HCT116 (cell line): Measurements from ENCODE around the gene RAP2A. TPM values are rescaled to one million over a fixed set of nuclear protein-coding genes. Genes with fewer than 3 reads are reported as not detected.

Experiments used
- ATAC-seq: fragments of 200-7000 bp; cut with Tn5 transposase; 2 replicates; pipeline ENCODE4 v1.9.1; 2020; ENCODE audit warnings: mild to moderate bottlenecking, moderate library complexity
- BruUV-seq: library from RNA; stranded (reverse); fragments of 400-500 nt; replicated peaks from 2 replicates; lab custom pipeline; 2021; lab: Mats Ljungman, UMichigan
- CTCF ChIA-PET: fragments of 300-600 bp; sonication (Branson Sonifier 250); formaldehyde crosslinking; loops from one replicate; lab custom pipeline; 2021; ENCODE audit warnings: antibody characterized with exemption; lab: Charles Lee
- POLR2A ChIA-PET: fragments of 300-600, 350-600 bp; sonication (Branson Sonifier 250); formaldehyde crosslinking; loops from one replicate; lab custom pipeline; 2021; ENCODE audit warnings: antibody characterized with exemption; lab: Charles Lee
- RAD21 ChIA-PET, 2 experiments: fragments of 300-600 bp; sonication (Branson Sonifier 250); formaldehyde crosslinking; loops; one replicate each; lab custom pipeline; 2023; ENCODE audit warnings: low total read pairs in 2 of 2; ENCODE audit not compliant: uncharacterized antibody in 2 of 2, unreplicated experiment in 2 of 2, low non-redundant PET in 1 of 2; lab: Charles Lee
- DNase-seq: peaks from one replicate; pipeline ENCODE4 v3.0.0-alpha.2; 2010; ENCODE audit warnings: low read depth, low spot score
- H2AFZ ChIP-seq: fragments of 200-600 bp; shearing (Covaris generic), sonication (generic); 2 replicates; pipeline ENCODE4 v1.6.1; 2017; ENCODE audit warnings: low read depth, mixed run types, mixed read lengths, antibody characterized with exemption, low read length; ENCODE audit not compliant: poor library complexity, severe bottlenecking
- H3K27ac ChIP-seq: 2 replicates; pipeline ENCODE4 v1.5.1; 2012; ENCODE audit warnings: low read depth, low read length
- H3K27me3 ChIP-seq: fragments of 200-600 bp; sonication (generic); 2 replicates; pipeline ENCODE4 v1.6.1; 2016; ENCODE audit warnings: mixed run types, low read length, mixed read lengths; ENCODE audit not compliant: insufficient read depth
- H3K36me3 ChIP-seq, 2 experiments: fragments of 200-500 bp in 1 of 2; fragments of 200-600 bp in 1 of 2; sonication (Bioruptor generic) in 1 of 2; sonication (generic) in 1 of 2; 2 replicates each; pipeline versions ENCODE4 v1.5.1 to v1.6.1; 2014 to 2016; ENCODE audit warnings: low read length in 2 of 2, inconsistent platforms in 1 of 2, mixed read lengths in 1 of 2, mixed run types in 1 of 2; ENCODE audit not compliant: insufficient read depth in 2 of 2, control insufficient read depth in 1 of 2
- H3K4me1 ChIP-seq, 2 experiments: fragments of 200-600 bp in 1 of 2; sonication (generic) in 1 of 2; 2 replicates each; pipeline versions ENCODE4 v1.5.1 to v1.6.1; 2012 to 2017; ENCODE audit warnings: low read length in 2 of 2, inconsistent platforms in 1 of 2, mild to moderate bottlenecking in 1 of 2, mixed read lengths in 1 of 2, mixed run types in 1 of 2, moderate library complexity in 1 of 2; ENCODE audit not compliant: insufficient read depth in 2 of 2, control insufficient read depth in 1 of 2
- H3K4me2 ChIP-seq: fragments of 200-600 bp; sonication (generic); 2 replicates; pipeline ENCODE4 v1.6.1; 2017; ENCODE audit warnings: mixed run types, low read length, mixed read lengths
- H3K4me3 ChIP-seq, 2 experiments: fragments of 200-600 bp in 1 of 2; sonication (generic) in 1 of 2; replicated peaks in 1 of 2; 2 replicates each; pipeline ENCODE4 v1.5.1; 2011 to 2016; ENCODE audit warnings: low read length in 2 of 2, control low read depth in 1 of 2, low read depth in 1 of 2, mild to moderate bottlenecking in 1 of 2, mixed read lengths in 1 of 2, mixed run types in 1 of 2
- H3K79me2 ChIP-seq: fragments of 200-600 bp; sonication (generic); 2 replicates; pipeline ENCODE4 v1.6.1; 2017; ENCODE audit warnings: mild to moderate bottlenecking, mixed run types, low read length, moderate library complexity, mixed read lengths; ENCODE audit not compliant: insufficient read depth
- H3K9ac ChIP-seq: fragments of 200-600 bp; sonication (generic); 2 replicates; pipeline ENCODE4 v1.6.1; 2016; ENCODE audit warnings: low read length, mixed read lengths
- H3K9me2 ChIP-seq: fragments of 200-600 bp; sonication (generic), shearing (Covaris generic); 2 replicates; pipeline ENCODE4 v1.6.1; 2017; ENCODE audit warnings: mixed run types, mild to moderate bottlenecking, moderate library complexity; ENCODE audit not compliant: insufficient read depth
- H3K9me3 ChIP-seq, 2 experiments: fragments of 200-500 bp in 1 of 2; fragments of 200-600 bp in 1 of 2; sonication (Bioruptor generic) in 1 of 2; sonication (generic) in 1 of 2; 2 replicates each; pipeline ENCODE4 v1.6.1; 2014 to 2017; ENCODE audit warnings: low read length in 2 of 2, mixed read lengths in 2 of 2, inconsistent platforms in 1 of 2, low read depth in 1 of 2, mild to moderate bottlenecking in 1 of 2, mixed run types in 1 of 2, moderate library complexity in 1 of 2; ENCODE audit not compliant: control insufficient read depth in 1 of 2, insufficient read depth in 1 of 2
- H4K20me1 ChIP-seq: fragments of 200-600 bp; sonication (generic), shearing (Covaris generic); 2 replicates; pipeline ENCODE4 v1.6.1; 2017; ENCODE audit warnings: mixed run types, mild to moderate bottlenecking, moderate library complexity; ENCODE audit not compliant: insufficient read depth
- ATF3 ChIP-seq: IDR thresholded peaks from 2 replicates; pipeline ENCODE4 v1.6.1; 2012
- CBX3 ChIP-seq: IDR thresholded peaks from 2 replicates; pipeline ENCODE4 v1.6.1; 2012; ENCODE audit warnings: low read depth
- EGR1 ChIP-seq: IDR thresholded peaks from 2 replicates; pipeline ENCODE4 v1.6.1; 2012; ENCODE audit warnings: low read depth
- EZH2 ChIP-seq: fragments of 200-600 bp; sonication (generic); IDR thresholded peaks from 2 replicates; pipeline ENCODE4 v1.6.1; 2017; ENCODE audit warnings: antibody characterized with exemption, mixed run types
- FOSL1 ChIP-seq: IDR thresholded peaks from 2 replicates; pipeline ENCODE4 v1.6.1; 2012; ENCODE audit warnings: low read depth
- POLR2A ChIP-seq: IDR thresholded peaks from 2 replicates; pipeline ENCODE4 v1.7.0; 2011; ENCODE audit warnings: borderline replicate concordance; ENCODE audit not compliant: insufficient read depth, insufficient read length; ENCODE audit errors: extremely low read depth
- RAD21 ChIP-seq: IDR thresholded peaks from 2 replicates; pipeline ENCODE4 v1.6.1; 2012; ENCODE audit warnings: low read depth, mild to moderate bottlenecking
- SIN3A ChIP-seq: IDR thresholded peaks from 2 replicates; pipeline ENCODE4 v1.6.1; 2012; ENCODE audit warnings: low read depth
- SRF ChIP-seq: IDR thresholded peaks from 2 replicates; pipeline ENCODE4 v1.6.1; 2012; ENCODE audit warnings: low read depth
- TCF7L2 ChIP-seq: IDR thresholded peaks from 2 replicates; pipeline ENCODE4 v1.7.0; 2011; ENCODE audit warnings: borderline replicate concordance, inconsistent platforms; ENCODE audit not compliant: insufficient read depth, insufficient read length; ENCODE audit errors: extremely low read depth
- ZFX ChIP-seq: fragments of 450-650 bp; IDR thresholded peaks from 2 replicates; pipeline ENCODE4 v1.6.1; 2017
- intact Hi-C: fragments of 100-400 bp; cut with micrococcal nuclease; formaldehyde crosslinking; loops from 2 replicates; pipeline ENCODE4 v1.10.0; 2022
- total RNA-seq: library from RNA; stranded (reverse); gene quantifications from one replicate; pipeline ENCODE4 v1.2.1, GENCODE V29; 2021; ENCODE audit not compliant: unreplicated experiment

Gene RAP2A
- total RNA-seq, 1 experiment from 2014 or later, result 27.6 TPM

GRCh38 chr13:97502706-97503105 lies 68.7 kb downstream of the RAP2A start:
- no peak for ATAC-seq
- RAD21 ChIA-PET, result no interaction called here
- Histone ChIP-seq H3K79me2 (no peaks in the 10 kb centered on the region), H3K27ac (no peak overlapping the region), H3K36me3 (no peaks in the 10 kb centered on the region), H3K4me3 (no peak overlapping the region)
- POLR2A ChIA-PET, result no interaction called here
- TF ChIP-seq SRF, result no peak
- TF ChIP-seq EGR1, result no peak
- TF ChIP-seq, all 23 proteins: peak for 0
- Histone ChIP-seq H3K9me3 (no peaks in the 10 kb centered on the region), H3K27me3 (0 out of 2 replicates have a peak, but pooled peaks cover 6% of the 10 kb centered on the region), H2AFZ (no peak overlapping the region), H3K9ac (no peak overlapping the region), H3K4me2 (no peak overlapping the region), H3K9me2 (no peaks in the 10 kb centered on the region), H3K4me1 (no peaks in the 10 kb centered on the region), H4K20me1 (no peaks in the 10 kb centered on the region)
- CTCF ChIA-PET, result no interaction called here
- intact Hi-C loops, result loop anchor here (10.0 kb wide), 1 partner anchor 488 kb away; no protein-coding TSS in a partner anchor
- no peak for DNase-seq
- no TSS peak for BruUV-seq

GRCh38 chr13:97505017-97505416 lies 71.0 kb downstream of the RAP2A start:
- Histone ChIP-seq H4K20me1 (no peaks in the 10 kb centered on the region), H3K4me2 (no peak overlapping the region), H3K79me2 (no peaks in the 10 kb centered on the region), H2AFZ (no peak overlapping the region), H3K9me3 (no peaks in the 10 kb centered on the region), H3K36me3 (no peaks in the 10 kb centered on the region), H3K9me2 (no peaks in the 10 kb centered on the region), H3K9ac (no peak overlapping the region), H3K4me3 (no peak overlapping the region), H3K27me3 (0 out of 2 replicates have a peak, but pooled peaks cover 6% of the 10 kb centered on the region), H3K4me1 (no peaks in the 10 kb centered on the region), H3K27ac (no peak overlapping the region)
- intact Hi-C loops, result loop anchor here (10.0 kb wide), 1 partner anchor 490 kb away; no protein-coding TSS in a partner anchor
- ChIA-PET POLR2A (no interaction called here), RAD21 (no interaction called here), CTCF (no interaction called here)
- no TSS peak for BruUV-seq
- ATAC-seq (no peak), DNase-seq (no peak)
- TF ChIP-seq FOSL1, result no peak
- no peak for TF ChIP-seq POLR2A
- TF ChIP-seq CBX3, result no peak
- no peak for TF ChIP-seq ZFX
- no peak for TF ChIP-seq ATF3
- no peak for TF ChIP-seq TCF7L2
- no peak for TF ChIP-seq EZH2
- no peak for TF ChIP-seq SIN3A
- TF ChIP-seq RAD21, result no peak
